Natural killer cell (primary cell): Measurements from ENCODE around the gene CLEC4M. TPM values are rescaled to one million over a fixed set of nuclear protein-coding genes. Genes with fewer than 3 reads are reported as not detected.
A peak's percentile ranks its signal among the peaks of the same experiment; 100 is the strongest.

Experiments
- ATAC-seq, 3 donors: fragments of 150-1000 bp in 2 of 3; fragments of 200-7000 bp in 1 of 3; cut with Tn5 transposase; 1 replicate in 1 of 3; 2 replicates in 2 of 3; pipeline ENCODE4 v1.10.0; 2021; ENCODE audit warnings: mild to moderate bottlenecking in 2 of 3, moderate library complexity in 2 of 3
- DNase-seq, 2 donors: peaks; one replicate each; pipeline versions ENCODE4 v3.0.0 to v3.0.0-alpha.2; 2013 to 2021; ENCODE audit warnings: mixed read lengths in 1 of 2
- H3K27ac ChIP-seq: one replicate; pipeline ENCODE4 v1.5.1; 2013; ENCODE audit warnings: mild to moderate bottlenecking, low read length
- H3K27me3 ChIP-seq: one replicate; pipeline ENCODE4 v1.6.1; 2013; ENCODE audit warnings: low read length; ENCODE audit not compliant: control insufficient read depth, insufficient read depth
- H3K36me3 ChIP-seq: one replicate; pipeline ENCODE4 v1.6.1; 2013; ENCODE audit warnings: low read length; ENCODE audit not compliant: control insufficient read depth, insufficient read depth
- H3K4me1 ChIP-seq: one replicate; pipeline ENCODE4 v1.6.1; 2013; ENCODE audit warnings: low read length; ENCODE audit not compliant: control insufficient read depth, insufficient read depth
- H3K4me3 ChIP-seq: one replicate; pipeline ENCODE4 v1.5.1; 2013; ENCODE audit warnings: low read length
- H3K9me3 ChIP-seq: one replicate; pipeline ENCODE4 v1.6.1; 2013; ENCODE audit warnings: low read length; ENCODE audit not compliant: control insufficient read depth, insufficient read depth
- H3K27ac Mint-ChIP-seq, 2 donors: one replicate each; pipeline ENCODE4 v1.8.0; 2022; ENCODE audit warnings: mild to moderate bottlenecking in 2 of 2, mixed read lengths in 2 of 2, moderate library complexity in 1 of 2
- H3K27me3 Mint-ChIP-seq, 2 donors: one replicate each; pipeline ENCODE4 v1.8.0; 2022; ENCODE audit warnings: low read depth in 2 of 2, mixed read lengths in 2 of 2
- H3K36me3 Mint-ChIP-seq: one replicate; pipeline ENCODE4 v1.8.0; 2022; ENCODE audit warnings: mixed read lengths
- H3K4me1 Mint-ChIP-seq, 2 donors: one replicate each; pipeline ENCODE4 v1.8.0; 2022; ENCODE audit warnings: mixed read lengths in 2 of 2
- H3K4me3 Mint-ChIP-seq: one replicate; pipeline ENCODE4 v1.8.0; 2022; ENCODE audit warnings: mild to moderate bottlenecking, moderate library complexity, mixed read lengths
- H3K9me3 Mint-ChIP-seq, 2 donors: one replicate each; pipeline ENCODE4 v1.8.0; 2022; ENCODE audit warnings: mixed read lengths in 2 of 2
- CTCF ChIP-seq: fragments of 200-600 bp; IDR thresholded peaks from one replicate; pipeline ENCODE4 v1.8.0; 2022; ENCODE audit warnings: antibody characterized with exemption
- WGBS: methylation state at CpG from one replicate; pipeline ENCODE4 v1.1.7; 2013; ENCODE audit warnings: missing lambda C conversion rate; ENCODE audit not compliant: insufficient coverage; 5-methylcytosine and 5-hydroxymethylcytosine counted together
- intact Hi-C: fragments of 100-400 bp; cut with micrococcal nuclease; formaldehyde crosslinking; loops from one replicate; pipeline ENCODE4 v1.14.2; 2022
- total RNA-seq, 4 donors: library from RNA; stranded (reverse); fragments of 120-200 nt in 1 of 4; gene quantifications; one replicate each; pipeline versions ENCODE4 v1.2.3 to v1.2.4, GENCODE V29; 2013 to 2022

CLEC4M gene
- total RNA-seq: not detected
- 0.09 TPM for total RNA-seq (2013)

GRCh38 chr19:7762719-7763293, at the start of gene CLEC4M:
Gene CLEC4M, plus strand, starts transcription at chr19:7763243. Its CDS starts 24 bp downstream, at chr19:7763267.
- H3K4me3 ChIP-seq: no peak within 1 kb of the TSS
- peaks cover 3 to 15% of the 10 kb centered on the region in 2 donors for H3K9me3 Mint-ChIP-seq
- H3K4me1 Mint-ChIP-seq: no peaks in the 10 kb centered on the region
- H3K27me3 Mint-ChIP-seq: peaks cover 10 to 27% of the 10 kb centered on the region in 2 donors
- DNase-seq (no peak), ATAC-seq (no peak)
- intact Hi-C loops: no loop called here
- no peak within 1 kb of the TSS for H3K4me3 Mint-ChIP-seq
- H3K9me3 ChIP-seq: peaks cover 13% of the 10 kb centered on the region
- peaks cover 17% of the 10 kb centered on the region for H3K36me3 Mint-ChIP-seq
- 88% methylated on average over 8 of the region's 8 CpGs for WGBS
- H3K36me3 ChIP-seq: no peaks in the 10 kb centered on the region
- H3K4me1 ChIP-seq: no peaks in the 10 kb centered on the region
- no peak for TF ChIP-seq CTCF
- no peaks in the 10 kb centered on the region for H3K27me3 ChIP-seq
- no peak within 1 kb of the TSS for H3K27ac Mint-ChIP-seq
- no peak within 1 kb of the TSS for H3K27ac ChIP-seq

DNA sequence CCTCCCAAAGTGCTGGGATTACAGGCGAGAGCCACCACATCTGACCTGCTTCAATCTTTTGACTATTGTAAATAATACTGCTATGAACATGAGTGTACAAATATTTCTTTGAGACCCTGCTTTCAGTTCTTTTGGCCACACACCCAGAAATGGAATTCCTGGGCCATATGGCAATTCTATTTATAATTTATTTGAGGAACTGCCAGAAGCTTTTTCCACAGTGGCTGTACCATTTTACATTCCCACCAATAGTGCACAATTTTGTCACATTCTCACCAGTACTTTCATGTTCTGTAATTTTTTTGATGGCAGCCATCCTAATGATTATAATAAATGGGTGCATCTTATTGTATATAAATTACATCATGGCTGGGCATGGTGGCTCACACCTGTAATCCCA, 47.4 kb upstream of the CLEC4M start:
- no peak overlapping the region for H3K27ac Mint-ChIP-seq
- Histone ChIP-seq H3K27me3 (no peaks in the 10 kb centered on the region), H3K9me3 (peaks cover 4% of the 10 kb centered on the region), H3K4me3 (no peak overlapping the region), H3K36me3 (no peaks in the 10 kb centered on the region), H3K4me1 (peaks cover 10% of the 10 kb centered on the region), H3K27ac (no peak overlapping the region)
- no peak for ATAC-seq
- H3K4me1 Mint-ChIP-seq: no peaks in the 10 kb centered on the region
- H3K27me3 Mint-ChIP-seq: peaks cover 0 to 5% of the 10 kb centered on the region in 2 donors
- intact Hi-C loops: no loop called here
- TF ChIP-seq CTCF: no peak
- DNase-seq: no peak
- 100% methylated on average over 1 of the region's 1 CpG for WGBS
- no peak overlapping the region for H3K4me3 Mint-ChIP-seq
- no peaks in the 10 kb centered on the region for H3K9me3 Mint-ChIP-seq
- no peaks in the 10 kb centered on the region for H3K36me3 Mint-ChIP-seq

DNA sequence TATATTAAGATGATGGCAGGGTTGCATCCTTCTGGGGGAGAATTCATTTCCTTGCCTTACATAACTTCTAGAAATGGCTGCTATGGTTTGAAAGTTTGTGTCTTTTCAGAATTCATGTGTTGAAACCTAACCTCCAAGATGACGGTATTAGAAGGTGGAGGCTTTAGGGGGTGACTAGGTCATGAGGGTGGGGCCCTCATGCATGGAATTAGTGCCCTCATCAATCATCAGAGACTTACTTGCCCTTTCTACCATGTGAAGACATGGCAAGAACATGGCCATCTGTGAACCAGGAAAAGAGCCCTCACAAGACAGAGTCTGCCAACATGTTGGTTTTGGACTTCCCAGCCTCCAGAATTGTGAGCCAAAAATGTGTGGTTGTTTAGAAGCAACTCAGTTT, 46.3 kb upstream of the CLEC4M start:
- DNase-seq (no peak), ATAC-seq (no peak)
- Mint-ChIP-seq H3K4me1 (no peaks in the 10 kb centered on the region), H3K27ac (no peak overlapping the region), H3K9me3 (no peaks in the 10 kb centered on the region), H3K36me3 (no peaks in the 10 kb centered on the region), H3K27me3 (peaks cover 0 to 5% of the 10 kb centered on the region in 2 donors), H3K4me3 (no peak overlapping the region)
- H3K4me3 ChIP-seq: no peak overlapping the region
- peaks cover 4% of the 10 kb centered on the region for H3K9me3 ChIP-seq
- TF ChIP-seq CTCF: no peak
- H3K4me1 ChIP-seq: peaks cover 10% of the 10 kb centered on the region
- no peak overlapping the region for H3K27ac ChIP-seq
- H3K36me3 ChIP-seq: no peaks in the 10 kb centered on the region
- H3K27me3 ChIP-seq: no peaks in the 10 kb centered on the region
- intact Hi-C loops: no loop called here
- WGBS: 100% methylated on average over 1 of the region's 1 CpG

DNA sequence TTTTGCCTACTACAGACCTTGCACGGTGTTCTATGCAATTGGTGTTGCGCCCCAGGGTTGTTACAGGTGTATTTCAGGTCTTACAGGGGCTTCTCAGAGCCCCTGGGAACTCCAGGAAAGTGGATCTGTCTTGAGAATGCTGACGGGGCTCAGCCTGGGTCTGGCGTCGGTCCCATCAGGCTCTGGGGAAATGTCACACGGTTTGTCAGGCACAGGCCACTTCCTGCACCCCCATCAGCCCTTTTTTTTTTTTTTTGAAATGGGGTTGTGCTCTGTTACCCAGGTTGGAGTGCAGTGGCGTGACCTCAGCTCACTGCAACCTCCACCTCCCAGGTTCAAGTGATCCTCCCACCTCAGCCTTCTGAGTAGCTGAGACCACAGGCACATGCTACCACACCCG, 44.4 kb upstream of the CLEC4M start:
- Histone ChIP-seq H3K27me3 (no peaks in the 10 kb centered on the region), H3K4me3 (no peak overlapping the region), H3K4me1 (peaks cover 10% of the 10 kb centered on the region), H3K9me3 (peaks cover 4% of the 10 kb centered on the region), H3K36me3 (no peaks in the 10 kb centered on the region), H3K27ac (no peak overlapping the region)
- Mint-ChIP-seq H3K4me3 (no peak overlapping the region), H3K9me3 (no peaks in the 10 kb centered on the region), H3K4me1 (no peaks in the 10 kb centered on the region), H3K36me3 (no peaks in the 10 kb centered on the region), H3K27me3 (peaks cover 0 to 5% of the 10 kb centered on the region in 2 donors), H3K27ac (no peak overlapping the region)
- TF ChIP-seq CTCF: no peak
- peak in 1 of 3 donors; percentile 48 for ATAC-seq
- WGBS: 27% methylated on average over 8 of the region's 8 CpGs
- peak in 1 of 2 donors; percentile 57 for DNase-seq
- intact Hi-C loops: no loop called here
